ENCODE results near the gene TMED8. TPM values are rescaled to one million over a fixed set of nuclear protein-coding genes. Genes with fewer than 3 reads are reported as not detected.
A peak's percentile ranks its signal among the peaks of the same experiment; 100 is the strongest.
"Not testable (repeated sequence)": the region's sequence is repeated elsewhere in the genome, so short reads cannot be mapped to it uniquely, and the experiment has no call there.

TMED8 gene
- total RNA-seq, 1 experiment from 2014 or later: 11.1 TPM

- no peak overlapping the region for H3K4me3 ChIP-seq (ENCODE audit: insufficient read depth, low read depth, low read length)
- H3K27me3 ChIP-seq (ENCODE audit: control insufficient read depth, insufficient read depth, low read length): no peaks in the 10 kb centered on the region
- H3K36me3 ChIP-seq (replicated peaks; ENCODE audit: control insufficient read depth, insufficient read depth, low read length): no peaks in the 10 kb centered on the region
- DNase-seq: no peak
These were observed 54.5 kb downstream of the TMED8 start for GRCh38 chr14:77322250-77322902.

GRCh38 chr14:77320238-77320935 is 56.5 kb downstream of the TMED8 start, which contains the start of gene POMT2:
POMT2 (minus strand) TSS chr14:77320883; CDS start chr14:77320681, 202 bp downstream.
- Histone ChIP-seq H3K36me3 (replicated peaks; ENCODE audit: control insufficient read depth, insufficient read depth, low read length) (no peaks in the 10 kb centered on the region), H3K4me3 (ENCODE audit: insufficient read depth, low read depth, low read length) (peak within 1 kb of the TSS; percentile 100), H3K27me3 (ENCODE audit: control insufficient read depth, insufficient read depth, low read length) (no peaks in the 10 kb centered on the region)
- peak; percentile 96 for DNase-seq

GRCh38 chr14:77319422-77319821 is 57.5 kb downstream of the TMED8 start:
- no peak for DNase-seq
- no peaks in the 10 kb centered on the region for H3K27me3 ChIP-seq (ENCODE audit: control insufficient read depth, insufficient read depth, low read length)
- no peaks in the 10 kb centered on the region for H3K36me3 ChIP-seq (replicated peaks; ENCODE audit: control insufficient read depth, insufficient read depth, low read length)
- H3K4me3 ChIP-seq (ENCODE audit: insufficient read depth, low read depth, low read length): no peak overlapping the region

- not testable (repeated sequence) for H3K4me3 ChIP-seq (ENCODE audit: insufficient read depth, low read depth, low read length); DNase-seq; H3K27me3 ChIP-seq (ENCODE audit: control insufficient read depth, insufficient read depth, low read length); H3K36me3 ChIP-seq (replicated peaks; ENCODE audit: control insufficient read depth, insufficient read depth, low read length)
These were observed 58.1 kb downstream of the TMED8 start for GRCh38 chr14:77318756-77319155.

- H3K4me3 ChIP-seq (ENCODE audit: insufficient read depth, low read depth, low read length): no peak overlapping the region
- no peak for DNase-seq
- H3K27me3 ChIP-seq (ENCODE audit: control insufficient read depth, insufficient read depth, low read length): no peaks in the 10 kb centered on the region
- no peaks in the 10 kb centered on the region for H3K36me3 ChIP-seq (replicated peaks; ENCODE audit: control insufficient read depth, insufficient read depth, low read length)
These were observed 58.8 kb downstream of the TMED8 start for GRCh38 chr14:77318006-77318553.

- no peak overlapping the region for H3K4me3 ChIP-seq (ENCODE audit: insufficient read depth, low read depth, low read length)
- no peak for DNase-seq
These were observed 60.0 kb downstream of the TMED8 start for GRCh38 chr14:77316872-77317301.

GRCh38 chr14:77316195-77316505 is 60.7 kb downstream of the TMED8 start:
- Histone ChIP-seq H3K4me3 (ENCODE audit: insufficient read depth, low read depth, low read length) (no peak overlapping the region), H3K36me3 (replicated peaks; ENCODE audit: control insufficient read depth, insufficient read depth, low read length) (no peaks in the 10 kb centered on the region), H3K27me3 (ENCODE audit: control insufficient read depth, insufficient read depth, low read length) (no peaks in the 10 kb centered on the region)
- DNase-seq: no peak

More at GRCh38 chr14:77316872-77317301, 60.0 kb downstream of the TMED8 start:
- no peaks in the 10 kb centered on the region for H3K27me3 ChIP-seq (ENCODE audit: control insufficient read depth, insufficient read depth, low read length)
- H3K36me3 ChIP-seq (replicated peaks; ENCODE audit: control insufficient read depth, insufficient read depth, low read length): no peaks in the 10 kb centered on the region

- Histone ChIP-seq H3K36me3 (replicated peaks; ENCODE audit: control insufficient read depth, insufficient read depth, low read length) (no peaks in the 10 kb centered on the region), H3K27me3 (ENCODE audit: control insufficient read depth, insufficient read depth, low read length) (no peaks in the 10 kb centered on the region), H3K4me3 (ENCODE audit: insufficient read depth, low read depth, low read length) (no peak overlapping the region)
- DNase-seq: no peak
These were observed 62.1 kb downstream of the TMED8 start for GRCh38 chr14:77314539-77315457.

GRCh38 chr14:77314043-77314442 is 62.9 kb downstream of the TMED8 start:
- DNase-seq: no peak
- no peaks in the 10 kb centered on the region for H3K36me3 ChIP-seq (replicated peaks; ENCODE audit: control insufficient read depth, insufficient read depth, low read length)
- H3K27me3 ChIP-seq (ENCODE audit: control insufficient read depth, insufficient read depth, low read length): no peaks in the 10 kb centered on the region
- H3K4me3 ChIP-seq (ENCODE audit: insufficient read depth, low read depth, low read length): no peak overlapping the region

GRCh38 chr14:77313371-77313770 is 63.5 kb downstream of the TMED8 start:
- no peak for DNase-seq
- H3K36me3 ChIP-seq (replicated peaks; ENCODE audit: control insufficient read depth, insufficient read depth, low read length): no peaks in the 10 kb centered on the region
- H3K4me3 ChIP-seq (ENCODE audit: insufficient read depth, low read depth, low read length): no peak overlapping the region
- no peaks in the 10 kb centered on the region for H3K27me3 ChIP-seq (ENCODE audit: control insufficient read depth, insufficient read depth, low read length)

- no peaks in the 10 kb centered on the region for H3K27me3 ChIP-seq (ENCODE audit: control insufficient read depth, insufficient read depth, low read length)
- no peaks in the 10 kb centered on the region for H3K36me3 ChIP-seq (replicated peaks; ENCODE audit: control insufficient read depth, insufficient read depth, low read length)
- DNase-seq: no peak
- H3K4me3 ChIP-seq (ENCODE audit: insufficient read depth, low read depth, low read length): no peak overlapping the region
These were observed 65.7 kb downstream of the TMED8 start for GRCh38 chr14:77311217-77311616.

- DNase-seq: no peak
- Histone ChIP-seq H3K36me3 (replicated peaks; ENCODE audit: control insufficient read depth, insufficient read depth, low read length) (peaks cover 5% of the 10 kb centered on the region; the same call in 1 of the 2 replicates), H3K27me3 (ENCODE audit: control insufficient read depth, insufficient read depth, low read length) (no peaks in the 10 kb centered on the region), H3K4me3 (ENCODE audit: insufficient read depth, low read depth, low read length) (no peak overlapping the region)
These were observed 66.9 kb downstream of the TMED8 start for GRCh38 chr14:77310026-77310425.

- no peak overlapping the region for H3K4me3 ChIP-seq (ENCODE audit: insufficient read depth, low read depth, low read length)
- DNase-seq: no peak
These were observed 67.8 kb downstream of the TMED8 start for GRCh38 chr14:77309131-77309530.

GRCh38 chr14:77306851-77307496 is 69.9 kb downstream of the TMED8 start:
- Histone ChIP-seq H3K36me3 (replicated peaks; ENCODE audit: control insufficient read depth, insufficient read depth, low read length) (peaks cover 5% of the 10 kb centered on the region; the same call in 1 of the 2 replicates), H3K4me3 (ENCODE audit: insufficient read depth, low read depth, low read length) (no peak overlapping the region), H3K27me3 (ENCODE audit: control insufficient read depth, insufficient read depth, low read length) (no peaks in the 10 kb centered on the region)
- no peak for DNase-seq

More at GRCh38 chr14:77309131-77309530, 67.8 kb downstream of the TMED8 start:
- H3K36me3 ChIP-seq (replicated peaks; ENCODE audit: control insufficient read depth, insufficient read depth, low read length): peaks cover 5% of the 10 kb centered on the region; the same call in 1 of the 2 replicates
- no peaks in the 10 kb centered on the region for H3K27me3 ChIP-seq (ENCODE audit: control insufficient read depth, insufficient read depth, low read length)

Measured in H7 (cell line).